Endothelial cell of umbilical vein (primary cell): Measurements from ENCODE around the gene SIN3B. TPM values are rescaled to one million over a fixed set of nuclear protein-coding genes. Genes with fewer than 3 reads are reported as not detected.

Experiments
- BruUV-seq: library from RNA; stranded (reverse); fragments of 400-500 nt; replicated peaks from 2 replicates; lab custom pipeline; 2021; lab: Mats Ljungman, UMichigan
- CTCF ChIA-PET: fragments of 300-600, 350-600 bp; sonication (Branson Sonifier 250); formaldehyde crosslinking; loops from one replicate; lab custom pipeline; 2021; ENCODE audit warnings: antibody characterized with exemption, inconsistent platforms; lab: Charles Lee
- POLR2A ChIA-PET: fragments of 300-600, 350-600 bp; sonication (Branson Sonifier 250); formaldehyde crosslinking; loops from one replicate; lab custom pipeline; 2021; ENCODE audit warnings: antibody characterized with exemption, inconsistent platforms; lab: Charles Lee
- DNase-seq: peaks from one replicate; pipeline ENCODE4 v3.0.0-alpha.2; 2011; ENCODE audit warnings: low read depth, low spot score
- FAIRE-seq: peaks from 2 replicates; lab custom pipeline; 2011; peaks lifted over from hg19 to GRCh38; lab: Jason Lieb, UNC
- H2AFZ ChIP-seq: 2 replicates; pipeline ENCODE4 v1.6.0; 2012; ENCODE audit warnings: low read depth, low read length, control low read depth, inconsistent platforms
- H3K27ac ChIP-seq: 2 replicates; pipeline ENCODE4 v1.5.1; 2011; ENCODE audit warnings: low read depth, mild to moderate bottlenecking, control low read depth, low read length, moderate library complexity; ENCODE audit not compliant: insufficient read depth
- H3K27me3 ChIP-seq, 2 experiments: 2 replicates each; pipeline versions ENCODE4 v1.6.0 to v1.6.1; 2011; ENCODE audit warnings: low read length in 2 of 2, mixed read lengths in 1 of 2; ENCODE audit not compliant: control insufficient read depth in 2 of 2, insufficient read depth in 2 of 2
- H3K36me3 ChIP-seq, 2 experiments: 2 replicates in 1 of 2; 3 replicates in 1 of 2; pipeline ENCODE4 v1.5.1; 2011; ENCODE audit warnings: low read length in 2 of 2, mild to moderate bottlenecking in 1 of 2, moderate library complexity in 1 of 2; ENCODE audit not compliant: control insufficient read depth in 2 of 2, insufficient read depth in 2 of 2; ENCODE audit errors: extremely low read depth in 1 of 2
- H3K4me1 ChIP-seq: 3 replicates; pipeline ENCODE4 v1.5.1; 2011; ENCODE audit warnings: mild to moderate bottlenecking, low read length; ENCODE audit not compliant: control insufficient read depth, insufficient read depth; ENCODE audit errors: extremely low read depth
- H3K4me2 ChIP-seq: 2 replicates; pipeline ENCODE4 v1.6.1; 2011; ENCODE audit warnings: low read length, control low read depth, mixed read lengths; ENCODE audit not compliant: insufficient read depth
- H3K4me3 ChIP-seq, 3 experiments: fragments of 200-600 bp in 1 of 3; sonication (generic), shearing (Covaris generic) in 1 of 3; replicated peaks in 1 of 3; 2 replicates each; pipeline ENCODE4 v1.5.1; 2011 to 2016; ENCODE audit warnings: control low read depth in 3 of 3, low read length in 3 of 3, mild to moderate bottlenecking in 2 of 3, inconsistent platforms in 1 of 3, low read depth in 1 of 3, moderate library complexity in 1 of 3; ENCODE audit not compliant: insufficient read depth in 1 of 3
- H3K79me2 ChIP-seq: 2 replicates; pipeline ENCODE4 v1.6.0; 2012; ENCODE audit warnings: low read length, inconsistent platforms; ENCODE audit not compliant: control insufficient read depth, insufficient read depth
- H3K9ac ChIP-seq: replicated peaks from 2 replicates; pipeline ENCODE3; 2011; ENCODE audit warnings: low read length, control low read depth; ENCODE audit not compliant: insufficient read depth; ENCODE audit errors: extremely low read depth
- H3K9me1 ChIP-seq: replicated peaks from 3 replicates; pipeline ENCODE4 v1.6.0; 2011; ENCODE audit warnings: mild to moderate bottlenecking, low read length; ENCODE audit not compliant: control insufficient read depth, insufficient read depth; ENCODE audit errors: extremely low read depth
- H3K9me3 ChIP-seq: replicated peaks from 2 replicates; pipeline ENCODE4 v1.5.1; 2012; ENCODE audit warnings: low read length, inconsistent platforms; ENCODE audit not compliant: control insufficient read depth, insufficient read depth
- H4K20me1 ChIP-seq: replicated peaks from 2 replicates; pipeline ENCODE3; 2011; ENCODE audit warnings: mild to moderate bottlenecking, low read length; ENCODE audit not compliant: control insufficient read depth, insufficient read depth; ENCODE audit errors: extremely low read depth
- EZH2 ChIP-seq: IDR thresholded peaks from 2 replicates; pipeline ENCODE4 v1.6.1; 2012; ENCODE audit warnings: borderline replicate concordance, low read depth, mild to moderate bottlenecking, moderate library complexity, low read length, inconsistent platforms; ENCODE audit not compliant: severe bottlenecking
- FOS ChIP-seq: IDR thresholded peaks from 2 replicates; pipeline ENCODE4 v1.6.1; 2011; ENCODE audit warnings: mild to moderate bottlenecking, low read length, moderate library complexity, borderline replicate concordance; ENCODE audit not compliant: insufficient read depth
- GATA2 ChIP-seq: IDR thresholded peaks from 2 replicates; pipeline ENCODE4 v1.7.0; 2011; ENCODE audit warnings: low read depth, mild to moderate bottlenecking, moderate library complexity, mixed read lengths, low read length; ENCODE audit not compliant: insufficient read length, insufficient read depth
- JUN ChIP-seq: IDR thresholded peaks from 2 replicates; pipeline ENCODE4 v1.6.1; 2011; ENCODE audit warnings: borderline replicate concordance, low read depth; ENCODE audit not compliant: insufficient read length, insufficient read depth
- MYC ChIP-seq: IDR thresholded peaks from one replicate; pipeline ENCODE4 v1.6.1; 2011; ENCODE audit warnings: mild to moderate bottlenecking, low read depth, low read length
- POLR2A ChIP-seq: IDR thresholded peaks from 2 replicates; pipeline ENCODE4 v1.6.1; 2012; ENCODE audit warnings: low read depth, mild to moderate bottlenecking, control low read depth, low read length
- POLR2AphosphoS5 ChIP-seq: IDR thresholded peaks from 2 replicates; pipeline ENCODE4 v1.6.1; 2012; ENCODE audit warnings: low read depth, mild to moderate bottlenecking, control low read depth, low read length, moderate library complexity; ENCODE audit not compliant: insufficient read depth
- dilution Hi-C: fragments of 300-500 bp; cut with MboI; formaldehyde crosslinking; loops from one replicate; pipeline ENCODE4 v1.15.0; 2019; ENCODE audit warnings: low sequenced_read_pairs; ENCODE audit not compliant: extremely low pct_ligation_motif_present
- intact Hi-C: fragments of 100-400 bp; cut with micrococcal nuclease; formaldehyde crosslinking; loops from one replicate; pipeline ENCODE4 v1.10.0; 2022
- polyA plus RNA-seq, 4 experiments: library from polyadenylated mRNA; depleted of rRNA in 3 of 4; stranded (reverse) in 3 of 4; unstranded in 1 of 4; fragments of >200 nt; gene quantifications; 2 replicates each; pipeline versions ENCODE4 v1.2.1 to v1.2.3, GENCODE V29; 2011 to 2012; ENCODE audit warnings: missing spikeins in 1 of 4
- total RNA-seq: library from RNA; stranded (reverse); gene quantifications from 2 replicates; pipeline ENCODE4 v1.2.3, GENCODE V29; 2021
- TF ChIP-seq, protein P1 (sequence below), 2 donors: IDR thresholded peaks; 1 replicate in 1 of 2; 2 replicates in 1 of 2; pipeline ENCODE4 v1.5.1; 2011; ENCODE audit warnings: low read length in 2 of 2, mild to moderate bottlenecking in 2 of 2, moderate library complexity in 2 of 2, control low read depth in 1 of 2, inconsistent platforms in 1 of 2, low read depth in 1 of 2; ENCODE audit not compliant: insufficient read depth in 1 of 2; ENCODE audit errors: extremely low read depth in 1 of 2
- TF ChIP-seq, protein P2 (sequence below): IDR thresholded peaks from 2 replicates; pipeline ENCODE4 v1.6.1; 2011; ENCODE audit not compliant: insufficient read depth, insufficient read length

Gene SIN3B
- total and polyA plus RNA-seq, 2 donors (not counting 3 experiments of a cell fraction or from before 2014, with no cell fraction given) = 46.2 to 75.0 TPM

GRCh38 chr19:16831531-16831930 is 2.3 kb downstream of the SIN3B start:
- no peak overlapping the region for H3K4me3 ChIP-seq
- dilution Hi-C loops = no loop called here

More at GRCh38 chr19:16831531-16831930, 2.3 kb downstream of the SIN3B start:
- CTCF ChIA-PET = no interaction called here
- Histone ChIP-seq H3K9me1 (no peaks in the 10 kb centered on the region), H2AFZ (no peak overlapping the region), H3K79me2 (peaks cover 24% of the 10 kb centered on the region), H3K9me3 (no peaks in the 10 kb centered on the region), H3K9ac (no peak overlapping the region), H3K27me3 (no peaks in the 10 kb centered on the region), H3K4me1 (peaks cover 25% of the 10 kb centered on the region), H4K20me1 (no peaks in the 10 kb centered on the region), H3K36me3 (peaks cover 12 to 22% of the 10 kb centered on the region in 2 experiments), H3K27ac (no peak overlapping the region), H3K4me2 (no peak overlapping the region)
- POLR2A ChIA-PET = no interaction called here
- TF ChIP-seq GATA2 (no peak), EZH2 (no peak), FOS (no peak), POLR2A (no peak), POLR2AphosphoS5 (no peak), MYC (no peak), JUN (no peak)
- TF ChIP-seq, protein P1, sequence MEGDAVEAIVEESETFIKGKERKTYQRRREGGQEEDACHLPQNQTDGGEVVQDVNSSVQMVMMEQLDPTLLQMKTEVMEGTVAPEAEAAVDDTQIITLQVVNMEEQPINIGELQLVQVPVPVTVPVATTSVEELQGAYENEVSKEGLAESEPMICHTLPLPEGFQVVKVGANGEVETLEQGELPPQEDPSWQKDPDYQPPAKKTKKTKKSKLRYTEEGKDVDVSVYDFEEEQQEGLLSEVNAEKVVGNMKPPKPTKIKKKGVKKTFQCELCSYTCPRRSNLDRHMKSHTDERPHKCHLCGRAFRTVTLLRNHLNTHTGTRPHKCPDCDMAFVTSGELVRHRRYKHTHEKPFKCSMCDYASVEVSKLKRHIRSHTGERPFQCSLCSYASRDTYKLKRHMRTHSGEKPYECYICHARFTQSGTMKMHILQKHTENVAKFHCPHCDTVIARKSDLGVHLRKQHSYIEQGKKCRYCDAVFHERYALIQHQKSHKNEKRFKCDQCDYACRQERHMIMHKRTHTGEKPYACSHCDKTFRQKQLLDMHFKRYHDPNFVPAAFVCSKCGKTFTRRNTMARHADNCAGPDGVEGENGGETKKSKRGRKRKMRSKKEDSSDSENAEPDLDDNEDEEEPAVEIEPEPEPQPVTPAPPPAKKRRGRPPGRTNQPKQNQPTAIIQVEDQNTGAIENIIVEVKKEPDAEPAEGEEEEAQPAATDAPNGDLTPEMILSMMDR (IDR thresholded peaks at IDR 0.05; ENCODE audit: extremely low read depth in 1 of 2, insufficient read depth in 1 of 2, low read depth in 1 of 2, low read length in 2 of 2) = no peak
- TF ChIP-seq, protein P2, sequence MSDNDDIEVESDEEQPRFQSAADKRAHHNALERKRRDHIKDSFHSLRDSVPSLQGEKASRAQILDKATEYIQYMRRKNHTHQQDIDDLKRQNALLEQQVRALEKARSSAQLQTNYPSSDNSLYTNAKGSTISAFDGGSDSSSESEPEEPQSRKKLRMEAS = no peak
- intact Hi-C loops = loop anchor here (10.0 kb wide), 1 partner anchor 57 kb away; no protein-coding TSS in a partner anchor
- FAIRE-seq = no peak
- DNase-seq = no peak
- no TSS peak for BruUV-seq
